AML-193 (cell line): ENCODE measurements around the gene GPR148.
A peak's percentile ranks its signal among the peaks of the same experiment; 100 is the strongest.
"Not testable (repeated sequence)": the region's sequence is repeated elsewhere in the genome, so short reads cannot be mapped to it uniquely, and the experiment has no call there.

ENCODE experiments used
- DNase-seq, 2 experiments: peaks; one replicate each; lab custom pipeline; 2025; lab: John Stamatoyannopoulos, UW

Gene GPR148

GRCh38 chr2:130728549-130729316 lies at the start of gene GPR148:
Gene GPR148 (plus strand): TSS chr2:130729070. CDS start chr2:130729152, 82 bp downstream.
- DNase-seq: no peak

GRCh38 chr2:130692041-130692770 lies 36.7 kb upstream of the GPR148 start:
- DNase-seq: not testable (repeated sequence)

- DNase-seq: not testable (repeated sequence)
Measured at GRCh38 chr2:130693474-130693873, 35.4 kb upstream of the GPR148 start.

- not testable (repeated sequence) for DNase-seq
Measured at GRCh38 chr2:130703250-130703649, 25.6 kb upstream of the GPR148 start.

GRCh38 chr2:130714795-130715194 lies 14.1 kb upstream of the GPR148 start:
- not testable (repeated sequence) for DNase-seq

- no peak for DNase-seq
Measured at GRCh38 chr2:130720036-130720435, 8.8 kb upstream of the GPR148 start.

- no peak for DNase-seq
Measured at GRCh38 chr2:130720528-130720927, 8.3 kb upstream of the GPR148 start.

GRCh38 chr2:130724455-130724854 lies 4.4 kb upstream of the GPR148 start:
- no peak for DNase-seq

- DNase-seq: no peak
Measured at GRCh38 chr2:130726614-130727180, 2.2 kb upstream of the GPR148 start.

GRCh38 chr2:130727286-130727924 lies 1.5 kb upstream of the GPR148 start:
- DNase-seq: peak; percentile 0 to 5

GRCh38 chr2:130728007-130728454 lies 839 bp upstream of the GPR148 start:
- DNase-seq: peak; percentile 1 to 3

GRCh38 chr2:130729322-130730299 lies 741 bp downstream of the GPR148 start:
- no peak for DNase-seq

GRCh38 chr2:130732257-130732656 lies 3.4 kb downstream of the GPR148 start:
- DNase-seq: not testable (repeated sequence)

- DNase-seq: no peak
Measured at GRCh38 chr2:130735200-130735599, 6.3 kb downstream of the GPR148 start.

- no peak for DNase-seq
Measured at GRCh38 chr2:130736487-130736886, 7.6 kb downstream of the GPR148 start.

- no peak for DNase-seq
Measured at GRCh38 chr2:130737592-130737991, 8.7 kb downstream of the GPR148 start.

GRCh38 chr2:130740671-130741070 lies 11.8 kb downstream of the GPR148 start:
- no peak for DNase-seq

GRCh38 chr2:130743278-130743677 lies 14.4 kb downstream of the GPR148 start:
- DNase-seq: no peak

GRCh38 chr2:130744287-130745117 lies 15.6 kb downstream of the GPR148 start:
- no peak for DNase-seq

- DNase-seq: no peak
Measured at GRCh38 chr2:130749078-130749477, 20.2 kb downstream of the GPR148 start.
